K562 (cell line): ENCODE data around the gene CNTN5. TPM values are rescaled to one million over a fixed set of nuclear protein-coding genes. Genes with fewer than 3 reads are reported as not detected.

Experiments used
- ATAC-seq: fragments of 200-7000 bp; cut with Tn5 transposase; 3 replicates; pipeline ENCODE4 v1.9.1; 2020; ENCODE audit warnings: moderate library complexity
- BruUV-seq: library from RNA; stranded (reverse); fragments of 400-500 nt; replicated peaks from 2 replicates; lab custom pipeline; 2021; lab: Mats Ljungman, UMichigan
- CTCF ChIA-PET: fragments of 300-600 bp; formaldehyde crosslinking; extraction: SDS; loops from one replicate; lab custom pipeline; 2021; ENCODE audit warnings: low intra/inter-chr PET ratio; lab: Yijun Ruan, JAX
- POLR2A ChIA-PET: fragments of 300-600, 350-650 bp; sonication (Branson Sonifier 250); formaldehyde crosslinking; extraction: SDS; loops from one replicate; lab custom pipeline; 2021; ENCODE audit warnings: antibody characterized with exemption, inconsistent platforms; lab: Yijun Ruan, JAX
- DNase-seq, 4 experiments: peaks; one replicate each; pipeline versions ENCODE4 v3.0.0 to v3.0.0-alpha.2; 2011 to 2018; ENCODE audit warnings: low spot score in 3 of 4, mixed read lengths in 3 of 4; ENCODE audit errors: extremely low read depth in 1 of 4
- FAIRE-seq: peaks from 2 replicates; lab custom pipeline; 2011; peaks lifted over from hg19 to GRCh38; lab: Jason Lieb, UNC
- H2AFZ ChIP-seq: 2 replicates; pipeline ENCODE4 v1.6.0; 2011; ENCODE audit warnings: low read depth, low read length, control low read depth, inconsistent platforms
- H3K27ac ChIP-seq: fragments of 200-600 bp; 3 replicates; pipeline ENCODE4 v1.8.0; 2011; ENCODE audit warnings: low read depth, mild to moderate bottlenecking, control low read depth, inconsistent platforms, low read length, moderate library complexity, mixed read lengths; ENCODE audit errors: extremely low read depth
- H3K27me3 ChIP-seq, 2 experiments: fragments of 300-600 bp in 1 of 2; 2 replicates in 1 of 2; 3 replicates in 1 of 2; pipeline versions ENCODE4 v1.6.0 to v1.8.0; 2011; ENCODE audit warnings: inconsistent platforms in 2 of 2, low read length in 2 of 2, mild to moderate bottlenecking in 1 of 2, mixed read lengths in 1 of 2, moderate library complexity in 1 of 2; ENCODE audit not compliant: control insufficient read depth in 2 of 2, insufficient read depth in 2 of 2
- H3K36me3 ChIP-seq: fragments of 300-600 bp; 3 replicates; pipeline ENCODE4 v1.8.0; 2011; ENCODE audit warnings: mild to moderate bottlenecking, low read length, inconsistent platforms; ENCODE audit not compliant: control insufficient read depth, insufficient read depth
- H3K4me1 ChIP-seq, 2 experiments: fragments of 200-600 bp in 1 of 2; replicated peaks in 1 of 2; 2 replicates in 1 of 2; 3 replicates in 1 of 2; pipeline versions ENCODE4 v1.5.1 to v1.8.0; 2011; ENCODE audit warnings: inconsistent platforms in 2 of 2, low read length in 2 of 2, mild to moderate bottlenecking in 1 of 2, mixed read lengths in 1 of 2, moderate library complexity in 1 of 2; ENCODE audit not compliant: control insufficient read depth in 2 of 2, insufficient read depth in 2 of 2
- H3K4me2 ChIP-seq: 2 replicates; pipeline ENCODE4 v1.6.1; 2011; ENCODE audit warnings: low read length, control low read depth, inconsistent platforms, mixed read lengths; ENCODE audit not compliant: insufficient read depth
- H3K4me3 ChIP-seq: fragments of 200-600 bp; sonication (generic), shearing (Covaris generic); 2 replicates; pipeline ENCODE4 v1.5.1; 2016; ENCODE audit warnings: control low read depth, inconsistent platforms
- H3K79me2 ChIP-seq: fragments of 200-600 bp; 3 replicates; pipeline ENCODE4 v1.8.0; 2011; ENCODE audit warnings: low read length, inconsistent platforms; ENCODE audit not compliant: control insufficient read depth, insufficient read depth
- H3K9ac ChIP-seq, 2 experiments: 2 replicates each; pipeline versions ENCODE4 v1.6.0 to v1.6.1; 2011; ENCODE audit warnings: low read depth in 2 of 2, low read length in 2 of 2, control low read depth in 1 of 2, inconsistent platforms in 1 of 2, mild to moderate bottlenecking in 1 of 2, mixed read lengths in 1 of 2; ENCODE audit not compliant: insufficient read depth in 1 of 2
- H3K9me1 ChIP-seq: one replicate; pipeline ENCODE4 v1.6.0; 2011; ENCODE audit warnings: inconsistent platforms, mild to moderate bottlenecking, low read length, moderate library complexity; ENCODE audit not compliant: control insufficient read depth, insufficient read depth
- H3K9me3 ChIP-seq: replicated peaks from 2 replicates; pipeline ENCODE4 v1.5.1; 2011; ENCODE audit warnings: low read depth, low read length, inconsistent platforms; ENCODE audit not compliant: control insufficient read depth, insufficient read depth
- H4K20me1 ChIP-seq: replicated peaks from 2 replicates; pipeline ENCODE4 v1.6.1; 2011; ENCODE audit warnings: low read length, inconsistent platforms, mixed read lengths; ENCODE audit not compliant: control insufficient read depth, insufficient read depth
- ATF4 ChIP-seq: fragments of 450-650 bp; formaldehyde crosslinking; IDR thresholded peaks from 2 replicates; pipeline ENCODE4 v1.4.0; 2022; ENCODE audit warnings: mild to moderate bottlenecking, moderate library complexity
- SMARCC2 ChIP-seq: fragments of 450-650 bp; IDR thresholded peaks from 2 replicates; pipeline ENCODE4 v1.6.1; 2017; ENCODE audit warnings: antibody characterized with exemption, moderate library complexity, mild to moderate bottlenecking, low read depth
- ZNF224 ChIP-seq: sonication (generic); formaldehyde crosslinking; IDR thresholded peaks from 2 replicates; pipeline ENCODE4 v1.8.0; 2022; ENCODE audit warnings: mild to moderate bottlenecking, missing genetic modification reagents
- ZNF395 ChIP-seq: fragments of 200-800 bp; sonication (Bioruptor generic); IDR thresholded peaks from 2 replicates; pipeline ENCODE4 v1.6.1; 2017; ENCODE audit warnings: missing genetic modification characterization, missing compliant biosample characterization
- ZNF445 ChIP-seq: fragments of 250-450 bp; sonication (Bioruptor Pico); IDR thresholded peaks from 2 replicates; pipeline ENCODE4 v1.4.0; 2020; ENCODE audit warnings: low read depth, mild to moderate bottlenecking, moderate library complexity
- WGBS: fragments of 100-300 bp; shearing (Covaris generic); methylation state at CpG from one replicate; pipeline ENCODE4 v1.1.6; 2016; ENCODE audit warnings: low coverage, mixed read lengths; ENCODE audit not compliant: insufficient coverage; ENCODE audit errors: missing lambda C conversion rate; 5-methylcytosine and 5-hydroxymethylcytosine counted together
- in situ Hi-C: fragments of 300-500 bp; cut with MboI; formaldehyde crosslinking; loops from 4 replicates; pipeline ENCODE4 v1.15.0; 2018; ENCODE audit warnings: inconsistent platforms, mixed read lengths
- intact Hi-C: fragments of 100-400 bp; cut with micrococcal nuclease; formaldehyde crosslinking; loops from 2 replicates; pipeline ENCODE4 v1.14.2; 2022
- polyA plus RNA-seq, 8 experiments: library from polyadenylated mRNA; depleted of rRNA in 4 of 8; stranded (reverse) in 5 of 8; unstranded in 3 of 8; fragments of >200 nt; fragmentation: Nextera tagmentation in 2 of 8; fragmentation: Illumina TruSeq in 1 of 8; extraction: Ambion mirVana in 2 of 8; extraction: Trizol in 1 of 8; gene quantifications; 2 replicates each; pipeline versions ENCODE4 v1.2.1 to v1.2.3, GENCODE V29; 2011 to 2014; ENCODE audit warnings: inconsistent platforms in 1 of 8, missing spikeins in 1 of 8
- total RNA-seq, 7 experiments: library from RNA; depleted of rRNA in 6 of 7; stranded (reverse); fragments of >200 nt in 6 of 7; fragmentation: Illumina TruSeq in 2 of 7; extraction: Trizol in 2 of 7; gene quantifications; 2 replicates each; pipeline versions ENCODE4 v1.2.1 to v1.2.3, GENCODE V29; 2011 to 2021; ENCODE audit warnings: low replicate concordance in 1 of 7

The CNTN5 gene
- total and polyA plus RNA-seq, 9 of the 15 experiments (the other 6 are each of a cell fraction or from before 2014, with no cell fraction given): 0.03 TPM; not detected in 8

- Histone ChIP-seq H2AFZ (no peak overlapping the region), H3K9me3 (no peaks in the 10 kb centered on the region), H3K9me1 (no peaks in the 10 kb centered on the region), H3K9ac (no peak overlapping the region), H3K79me2 (no peaks in the 10 kb centered on the region), H3K27me3 (no peaks in the 10 kb centered on the region), H3K4me3 (no peak overlapping the region), H3K27ac (no peak overlapping the region), H4K20me1 (no peaks in the 10 kb centered on the region), H3K4me1 (no peaks in the 10 kb centered on the region), H3K4me2 (no peak overlapping the region), H3K36me3 (no peaks in the 10 kb centered on the region)
- BruUV-seq: no TSS peak
- FAIRE-seq: no peak
- intact Hi-C loops (no loop called here), in situ Hi-C loops (no loop called here)
- ATAC-seq: no peak
- TF ChIP-seq ZNF445 (no peak), ATF4 (no peak), SMARCC2 (no peak), ZNF224 (no peak), ZNF395 (CRISPR knock-in tag) (no peak)
- 1% methylated on average over 4 of the region's 4 CpGs for WGBS
- CTCF ChIA-PET: no interaction called here
- DNase-seq: no peak
- POLR2A ChIA-PET: no interaction called here
Measured at GRCh38 chr11:100356035-100356434, 1335.3 kb downstream of the CNTN5 start.
